Heart left ventricle (tissue), 16 donors: ENCODE data around the gene ZNF787. TPM values are rescaled to one million over a fixed set of nuclear protein-coding genes. Genes with fewer than 3 reads are reported as not detected.

Source experiments
- ATAC-seq, 4 donors: fragments of 200-7000 bp; cut with Tn5 transposase; one replicate each; pipeline ENCODE4 v1.9.1; 2020 to 2022; ENCODE audit warnings: moderate library complexity in 4 of 4, mild to moderate bottlenecking in 3 of 4, moderate number of reproducible peaks in 1 of 4
- DNase-seq, 5 donors: peaks; one replicate each; pipeline ENCODE4 v3.0.0-alpha.2; 2020
- H3K27ac ChIP-seq, 12 donors: fragments of 200-600 bp; sonication (generic) in 4 of 12; one replicate each; pipeline versions ENCODE4 v1.5.0 to v1.8.0; 2016 to 2022; ENCODE audit warnings: mild to moderate bottlenecking in 2 of 12
- H3K27me3 ChIP-seq, 9 donors: fragments of 200-600 bp; sonication (generic) in 2 of 9; one replicate each; pipeline versions ENCODE4 v1.5.1 to v1.8.0; 2016 to 2022; ENCODE audit warnings: mild to moderate bottlenecking in 3 of 9
- H3K36me3 ChIP-seq, 9 donors: fragments of 200-600 bp; sonication (generic) in 2 of 9; one replicate each; pipeline versions ENCODE4 v1.5.0 to v1.8.0; 2018 to 2022; ENCODE audit warnings: mild to moderate bottlenecking in 2 of 9
- H3K4me1 ChIP-seq, 12 donors: fragments of 200-600 bp; sonication (generic) in 4 of 12; one replicate each; pipeline versions ENCODE4 v1.5.0 to v1.8.0; 2016 to 2022; ENCODE audit warnings: mild to moderate bottlenecking in 3 of 12
- H3K4me3 ChIP-seq, 12 donors: fragments of 200-600 bp; sonication (generic) in 4 of 12; one replicate each; pipeline versions ENCODE4 v1.5.0 to v1.8.0; 2017 to 2022; ENCODE audit warnings: mild to moderate bottlenecking in 9 of 12, moderate library complexity in 4 of 12
- H3K9me3 ChIP-seq, 12 donors: fragments of 200-600 bp; sonication (generic) in 4 of 12; one replicate each; pipeline versions ENCODE4 v1.5.0 to v1.8.0; 2016 to 2022; ENCODE audit warnings: mild to moderate bottlenecking in 1 of 12
- CTCF ChIP-seq, 12 donors: fragments of 200-600 bp; sonication (generic) in 4 of 12; IDR thresholded peaks; one replicate each; pipeline versions ENCODE4 v1.5.0 to v1.8.0; 2018 to 2022; ENCODE audit warnings: antibody characterized with exemption in 12 of 12, mild to moderate bottlenecking in 5 of 12
- POLR2A ChIP-seq, 2 donors: fragments of 450-650 bp; IDR thresholded peaks; one replicate each; pipeline ENCODE4 v1.6.1; 2017; ENCODE audit warnings: antibody characterized with exemption in 2 of 2, mild to moderate bottlenecking in 2 of 2, moderate library complexity in 2 of 2
- WGBS, 4 donors: extraction: QIAGEN DNeasy Blood & Tissue Kit in 2 of 4; methylation state at CpG; one replicate each; pipeline versions ENCODE4 v1.1.5 to v1.1.7; 2013 to 2018; 5-methylcytosine and 5-hydroxymethylcytosine counted together
- intact Hi-C, 10 donors: fragments of 100-400 bp; cut with DNase I; formaldehyde crosslinking; loops; one replicate each; pipeline versions ENCODE4 v1.11.1 to v1.14.2; 2022
- polyA plus RNA-seq, 2 donors: library from polyadenylated mRNA; stranded (reverse); fragments of 200-250 nt; gene quantifications; one replicate each; pipeline ENCODE4 v1.2.3, GENCODE V29; 2013
- total RNA-seq, 9 donors: library from RNA; depleted of rRNA in 2 of 9; stranded (reverse); fragments of >200 nt in 2 of 9; fragmentation: NEBNext Ultra II Directional in 3 of 9; extraction: Animal tissue kit (Norgen Biotek cat#: 25700) in 3 of 9; gene quantifications; one replicate each; pipeline versions ENCODE4 v1.1.0 to v1.2.4, GENCODE V29; 2016 to 2023
- donor health status: ischemic (EF 13 %, LVEDD 7.1; RV severe dilation, severe dysfunction).
- donor health status: healthy with polysubstance abuse.
- donor health status: DM: no; HTN: yes; CAD: no.
- donor health status: DM: no; HTN: no; CAD: no.
- donor health status: ischemic (EF 25% LVEDD 6.9; RV normal size, moderate dysfunction).
- donor health status: ischemic (EF 25% LVEDD 5.7; RV mildly dilated, moderate dysfunction).
- donor health status: healthy.
- donor health status: DM: yes; HTN: yes; CAD: no.
- donor health status: ischemic (EF 35%, LVEDD 5.7; RV mildly dilated, moderate dysfunction).
- donor health status: nonischemic (EF 11% LVEDD 7.7; RV severe dilation, severe dysfunction).
- donor health status: DM: yes; HTN: yes; CAD: no.
- donor health status: PGD.
- donor health status: ischemic (EF 29% LVEDD 5.4; RV normal size, mild dysfunction).
- donor health status: nonischemic (EF 23%, LVEDD 6.1; RV moderate dilation, normal function).

ZNF787 gene
- total and polyA plus RNA-seq, 11 donors: 11.6 to 40.8 (median 25.3) TPM

- WGBS, 4 donors: 48 to 85% (median 66%) methylated on average over 3 of the region's 3 CpGs
- no peak for DNase-seq
- Histone ChIP-seq H3K27me3 (peaks cover 0 to 11% (median 0%) of the 10 kb centered on the region in 9 donors), H3K4me1 (peaks cover 0 to 9% (median 5%) of the 10 kb centered on the region in 12 donors), H3K4me3 (no peak overlapping the region), H3K36me3 (no peaks in the 10 kb centered on the region), H3K9me3 (peaks cover 0 to 2% (median 0%) of the 10 kb centered on the region in 12 donors), H3K27ac (no peak overlapping the region)
- TF ChIP-seq POLR2A (IDR thresholded peaks at IDR 0.05) (no peak), CTCF (IDR thresholded peaks at IDR 0.05) (no peak)
- intact Hi-C loops: loop anchor here in 4 of 10 donors (10.0 kb wide), 3 partner anchors 265 to 285 kb away; no protein-coding TSS in a partner anchor
- no peak for ATAC-seq
Observed at GRCh38 chr19:56069642-56070041, 51.5 kb downstream of the ZNF787 start.

GRCh38 chr19:56066152-56067023 lies 54.7 kb downstream of the ZNF787 start:
- Histone ChIP-seq H3K27me3 (peaks cover 0 to 32% (median 0%) of the 10 kb centered on the region in 9 donors), H3K9me3 (peaks cover 0 to 5% (median 0%) of the 10 kb centered on the region in 12 donors), H3K4me1 (peaks cover 0 to 9% (median 5%) of the 10 kb centered on the region in 12 donors), H3K4me3 (peak overlapping the region in 10 of 12 donors; percentile 11 to 41 (median 27)), H3K27ac (no peak overlapping the region), H3K36me3 (no peaks in the 10 kb centered on the region)
- intact Hi-C loops: loop anchor here in 1 of 10 donors (1.0 kb wide), 1 partner anchor 284 kb away; no protein-coding TSS in a partner anchor
- WGBS, 4 donors: 5 to 13% (median 7%) methylated on average over 16 to 39 of the region's 39 CpGs
- ATAC-seq: peak; percentile 47 to 86 (median 83)
- peak; percentile 42 to 80 (median 62) for DNase-seq
- TF ChIP-seq POLR2A (IDR thresholded peaks at IDR 0.05): no peak
- peak; percentile 83 to 94 (median 90) for TF ChIP-seq CTCF (IDR thresholded peaks at IDR 0.05)

GRCh38 chr19:56053596-56053995 lies 67.5 kb downstream of the ZNF787 start:
- ATAC-seq (no peak), DNase-seq (no peak)
- Histone ChIP-seq H3K36me3 (no peaks in the 10 kb centered on the region), H3K27me3 (peaks cover 0 to 15% (median 0%) of the 10 kb centered on the region in 9 donors), H3K27ac (no peak overlapping the region), H3K4me3 (no peak overlapping the region), H3K4me1 (no peaks in the 10 kb centered on the region), H3K9me3 (peaks cover 0 to 2% (median 0%) of the 10 kb centered on the region in 12 donors)
- TF ChIP-seq POLR2A (IDR thresholded peaks at IDR 0.05): no peak
- TF ChIP-seq CTCF (IDR thresholded peaks at IDR 0.05): no peak
- WGBS, 4 donors: 84 to 91% (median 87%) methylated on average over 18 of the region's 18 CpGs
- intact Hi-C loops: no loop called here

Other genes starting within 250 kb of the ZNF787 start
- gene NLRP13, start 189.0 kb downstream of the ZNF787 start, total RNA-seq: not detected
- not detected for gene NLRP13, start 189.0 kb downstream of the ZNF787 start, polyA plus RNA-seq
- gene NLRP8, start 173.5 kb downstream of the ZNF787 start, total RNA-seq: not detected
- not detected for gene NLRP8, start 173.5 kb downstream of the ZNF787 start, polyA plus RNA-seq
- not detected for gene NLRP5, start 134.5 kb downstream of the ZNF787 start, total RNA-seq
- gene NLRP5, start 134.5 kb downstream of the ZNF787 start, polyA plus RNA-seq: not detected
- 10 to 100 TPM; 14.8 to 35.8 (median 20.1) TPM for gene ZNF444, start 20.0 kb upstream of the ZNF787 start, total RNA-seq
- gene ZNF444, start 20.0 kb upstream of the ZNF787 start, polyA plus RNA-seq: 10 to 100 TPM; 15.9 to 21.4 TPM
- gene GALP, start 54.7 kb upstream of the ZNF787 start, total RNA-seq: not detected
- not detected for gene GALP, start 54.7 kb upstream of the ZNF787 start, polyA plus RNA-seq
- gene ZSCAN5B, start 76.5 kb upstream of the ZNF787 start, total RNA-seq: not detected
- under 1 TPM in 1 of 2 donors, not detected in 1; 0.04 TPM for gene ZSCAN5B, start 76.5 kb upstream of the ZNF787 start, polyA plus RNA-seq
- not detected for gene ZSCAN5C, start 81.0 kb upstream of the ZNF787 start, total RNA-seq
- gene ZSCAN5C, start 81.0 kb upstream of the ZNF787 start, polyA plus RNA-seq: not detected
- gene EDDM13, start 151.5 kb upstream of the ZNF787 start, total RNA-seq: not detected
- under 1 TPM in 1 of 2 donors, not detected in 1; 0.42 TPM for gene EDDM13, start 151.5 kb upstream of the ZNF787 start, polyA plus RNA-seq
- gene ZSCAN5A, start 193.5 kb upstream of the ZNF787 start, total RNA-seq: 10 to 100 TPM in 7 of 9 donors, 1 to 10 TPM in 2; 3.3 to 26.6 (median 18.1) TPM
- gene ZSCAN5A, start 193.5 kb upstream of the ZNF787 start, polyA plus RNA-seq: 10 to 100 TPM; 15.5 to 17.6 TPM